Measurements from ENCODE around the gene CD93. TPM values are rescaled to one million over a fixed set of nuclear protein-coding genes. Genes with fewer than 3 reads are reported as not detected.

Gene CD93
- total and polyA plus RNA-seq, 8 donors = 2.9 to 63.5 (median 6.7) TPM

DNA sequence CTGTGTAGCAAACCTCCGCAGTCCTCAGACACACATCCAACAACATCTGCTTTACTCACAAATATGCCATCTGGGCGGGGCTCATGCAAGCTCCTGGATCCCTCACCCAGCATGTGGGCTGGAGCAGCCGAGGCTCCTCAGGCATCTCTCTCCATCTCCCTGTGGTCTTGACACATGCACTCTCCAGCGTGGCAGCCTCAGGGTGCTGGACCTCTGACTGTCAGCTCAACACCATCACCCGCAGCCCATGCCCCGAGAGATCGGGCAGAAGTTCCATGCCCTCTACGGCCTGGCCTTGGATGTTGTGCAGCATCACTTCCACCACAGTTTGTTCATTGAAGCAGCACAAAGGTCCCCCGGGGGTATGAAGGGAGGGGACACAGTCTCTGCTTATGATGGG, 32.6 kb upstream of the CD93 start:
- Histone ChIP-seq H3K27me3 (no peaks in the 10 kb centered on the region), H3K9me3 (no peaks in the 10 kb centered on the region), H3K4me1 (peaks cover 0 to 13% (median 0%) of the 10 kb centered on the region in 4 donors), H3K36me3 (no peaks in the 10 kb centered on the region), H3K27ac (no peak overlapping the region), H3K4me3 (no peak overlapping the region)
- TF ChIP-seq POLR2AphosphoS5 (IDR thresholded peaks at IDR 0.05) = no peak
- TF ChIP-seq, protein P1, sequence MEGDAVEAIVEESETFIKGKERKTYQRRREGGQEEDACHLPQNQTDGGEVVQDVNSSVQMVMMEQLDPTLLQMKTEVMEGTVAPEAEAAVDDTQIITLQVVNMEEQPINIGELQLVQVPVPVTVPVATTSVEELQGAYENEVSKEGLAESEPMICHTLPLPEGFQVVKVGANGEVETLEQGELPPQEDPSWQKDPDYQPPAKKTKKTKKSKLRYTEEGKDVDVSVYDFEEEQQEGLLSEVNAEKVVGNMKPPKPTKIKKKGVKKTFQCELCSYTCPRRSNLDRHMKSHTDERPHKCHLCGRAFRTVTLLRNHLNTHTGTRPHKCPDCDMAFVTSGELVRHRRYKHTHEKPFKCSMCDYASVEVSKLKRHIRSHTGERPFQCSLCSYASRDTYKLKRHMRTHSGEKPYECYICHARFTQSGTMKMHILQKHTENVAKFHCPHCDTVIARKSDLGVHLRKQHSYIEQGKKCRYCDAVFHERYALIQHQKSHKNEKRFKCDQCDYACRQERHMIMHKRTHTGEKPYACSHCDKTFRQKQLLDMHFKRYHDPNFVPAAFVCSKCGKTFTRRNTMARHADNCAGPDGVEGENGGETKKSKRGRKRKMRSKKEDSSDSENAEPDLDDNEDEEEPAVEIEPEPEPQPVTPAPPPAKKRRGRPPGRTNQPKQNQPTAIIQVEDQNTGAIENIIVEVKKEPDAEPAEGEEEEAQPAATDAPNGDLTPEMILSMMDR (IDR thresholded peaks at IDR 0.05) = no peak
- no peak for TF ChIP-seq POLR2A (IDR thresholded peaks at IDR 0.05)
- TF ChIP-seq EP300 (IDR thresholded peaks at IDR 0.05) = no peak
- WGBS, 5 donors = 82 to 87% (median 85%) methylated on average over 9 of the region's 9 CpGs
- intact Hi-C loops (cut with DNase I; ENCODE audit: low total_unique reads) = no loop called here
- DNase-seq = no peak

DNA sequence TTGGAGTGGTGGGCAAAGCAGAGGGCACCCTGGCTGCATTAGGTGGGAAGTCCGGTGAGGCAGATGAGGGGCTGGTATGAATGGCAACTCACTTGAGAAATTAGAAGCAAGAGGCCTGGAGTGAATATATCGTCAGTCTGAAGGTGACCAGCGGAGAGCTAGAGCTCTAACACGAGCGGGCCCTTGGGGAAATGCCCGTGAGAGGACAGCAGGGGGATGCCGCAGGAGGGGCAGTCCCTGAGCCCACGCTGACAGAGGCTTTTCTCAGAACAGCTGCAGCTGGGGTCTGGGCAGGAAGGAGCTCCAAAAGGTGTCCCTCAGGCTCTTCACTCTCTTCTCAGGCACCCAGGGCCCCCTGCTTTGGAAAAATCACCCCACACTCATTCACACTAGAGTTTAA, 32.0 kb upstream of the CD93 start:
- WGBS, 5 donors = 78 to 93% (median 89%) methylated on average over 8 of the region's 8 CpGs
- Histone ChIP-seq H3K27me3 (no peaks in the 10 kb centered on the region), H3K4me3 (no peak overlapping the region), H3K36me3 (no peaks in the 10 kb centered on the region), H3K27ac (no peak overlapping the region), H3K4me1 (peaks cover 0 to 13% (median 0%) of the 10 kb centered on the region in 4 donors), H3K9me3 (no peaks in the 10 kb centered on the region)
- no peak for DNase-seq
- intact Hi-C loops (cut with DNase I; ENCODE audit: low total_unique reads) = no loop called here
- TF ChIP-seq POLR2AphosphoS5 (IDR thresholded peaks at IDR 0.05) (no peak), POLR2A (IDR thresholded peaks at IDR 0.05) (no peak), EP300 (IDR thresholded peaks at IDR 0.05) (no peak)
- TF ChIP-seq, protein P1 (IDR thresholded peaks at IDR 0.05) = no peak

- Histone ChIP-seq H3K9me3 (no peaks in the 10 kb centered on the region), H3K27me3 (no peaks in the 10 kb centered on the region), H3K27ac (no peak overlapping the region), H3K4me1 (peaks cover 0 to 13% (median 0%) of the 10 kb centered on the region in 4 donors), H3K4me3 (no peak overlapping the region), H3K36me3 (no peaks in the 10 kb centered on the region)
- intact Hi-C loops (cut with DNase I; ENCODE audit: low total_unique reads) = no loop called here
- DNase-seq = no peak
- TF ChIP-seq POLR2AphosphoS5 (IDR thresholded peaks at IDR 0.05) = no peak
- TF ChIP-seq, protein P1 (IDR thresholded peaks at IDR 0.05) = no peak
- TF ChIP-seq EP300 (IDR thresholded peaks at IDR 0.05) = no peak
- TF ChIP-seq POLR2A (IDR thresholded peaks at IDR 0.05) = no peak
- WGBS, 5 donors = 91 to 94% (median 93%) methylated on average over 8 of the region's 8 CpGs
These were observed 31.6 kb upstream of the CD93 start for GRCh38 chr20:23117738-23118137.

DNA sequence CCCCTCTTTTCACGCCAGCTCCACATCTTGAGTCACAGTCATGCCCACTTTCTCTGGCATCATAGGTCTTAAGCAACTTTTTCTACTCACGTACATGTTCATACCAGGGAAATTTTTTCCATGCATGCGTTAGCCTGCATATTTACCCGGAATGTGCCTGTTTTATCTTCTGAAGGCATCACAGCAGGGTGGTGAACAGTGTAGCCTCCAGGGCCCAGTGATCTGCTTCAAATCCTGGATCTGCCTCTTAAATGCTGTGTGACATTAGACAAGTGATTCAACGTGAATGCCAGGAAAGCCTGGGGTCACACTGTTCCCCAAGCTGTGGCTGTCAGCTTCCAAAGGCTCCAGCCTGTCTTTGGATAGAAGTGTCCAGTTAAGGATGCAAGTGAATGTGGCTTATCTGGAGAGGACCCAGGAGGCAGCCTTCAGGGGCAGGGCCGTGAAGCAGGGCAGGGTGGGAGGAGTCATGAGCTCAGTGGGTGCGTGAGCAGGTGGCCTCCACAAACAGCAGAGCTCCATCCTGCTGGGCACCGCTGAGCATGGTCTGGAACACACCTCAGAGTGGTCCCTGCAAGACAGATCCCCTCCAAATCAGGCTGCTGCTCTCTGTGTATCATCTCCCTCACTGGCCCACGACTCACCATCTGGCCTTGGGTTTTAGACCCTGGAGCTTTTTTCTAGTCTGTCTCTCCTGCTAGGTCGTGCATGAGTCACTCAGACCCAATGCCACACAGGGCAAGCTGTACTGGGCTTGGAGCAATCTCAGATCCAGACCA, 30.4 kb upstream of the CD93 start:
- TF ChIP-seq, protein P1 (IDR thresholded peaks at IDR 0.05) = no peak
- TF ChIP-seq POLR2A (IDR thresholded peaks at IDR 0.05) (no peak), POLR2AphosphoS5 (IDR thresholded peaks at IDR 0.05) (no peak), EP300 (IDR thresholded peaks at IDR 0.05) (no peak)
- DNase-seq = peak in 1 of 2 donors; percentile 25
- no peaks in the 10 kb centered on the region for H3K36me3 ChIP-seq
- H3K27me3 ChIP-seq = no peaks in the 10 kb centered on the region
- H3K27ac ChIP-seq = peak overlapping the region in 3 of 5 donors; percentile 3 to 60 (median 40)
- WGBS, 5 donors = 62 to 73% (median 66%) methylated on average over 9 to 10 of the region's 10 CpGs
- no peaks in the 10 kb centered on the region for H3K9me3 ChIP-seq
- H3K4me1 ChIP-seq = peaks cover 0 to 13% (median 0%) of the 10 kb centered on the region in 4 donors
- intact Hi-C loops (cut with DNase I; ENCODE audit: low total_unique reads) = no loop called here
- H3K4me3 ChIP-seq = no peak overlapping the region
